Activated naive CD8-positive, alpha-beta T cell treated with anti-CD3 and anti-CD28 coated beads, Interleukin-2, amount 50 U/mL, for 24 hours (primary cell): Measurements from ENCODE around the gene PRSS38.

ENCODE experiments used
- ATAC-seq: fragments of 150-1000 bp; cut with Tn5 transposase; one replicate; pipeline ENCODE4 v1.10.0; 2021
- DNase-seq: peaks from one replicate; pipeline ENCODE4 v3.0.0; 2021
- H3K27ac Mint-ChIP-seq: one replicate; pipeline ENCODE4 v1.8.0; 2021; ENCODE audit warnings: mild to moderate bottlenecking, mixed read lengths
- H3K27me3 Mint-ChIP-seq: one replicate; pipeline ENCODE4 v1.8.0; 2021; ENCODE audit warnings: mixed read lengths
- H3K36me3 Mint-ChIP-seq: one replicate; pipeline ENCODE4 v1.8.0; 2021; ENCODE audit warnings: low read depth, mixed read lengths
- H3K4me1 Mint-ChIP-seq: one replicate; pipeline ENCODE4 v1.8.0; 2021; ENCODE audit warnings: mixed read lengths
- H3K4me3 Mint-ChIP-seq: one replicate; pipeline ENCODE4 v1.8.0; 2021; ENCODE audit warnings: mild to moderate bottlenecking, moderate library complexity, mixed read lengths
- H3K9me3 Mint-ChIP-seq: one replicate; pipeline ENCODE4 v1.8.0; 2021; ENCODE audit warnings: mixed read lengths

The PRSS38 gene

GRCh38 chr1:227786673-227787512, 28.6 kb upstream of the PRSS38 start:
- no peaks in the 10 kb centered on the region for H3K9me3 Mint-ChIP-seq
- peak overlapping the region; percentile 70 for H3K4me3 Mint-ChIP-seq
- no peak overlapping the region for H3K27ac Mint-ChIP-seq
- peaks cover 3% of the 10 kb centered on the region for H3K27me3 Mint-ChIP-seq
- no peak for ATAC-seq
- peaks cover 3% of the 10 kb centered on the region for H3K36me3 Mint-ChIP-seq
- DNase-seq, result no peak
- H3K4me1 Mint-ChIP-seq, result peaks cover 18% of the 10 kb centered on the region

GRCh38 chr1:227787513-227788270, 27.8 kb upstream of the PRSS38 start:
- Mint-ChIP-seq H3K4me3 (peak overlapping the region; percentile 70), H3K27ac (no peak overlapping the region), H3K4me1 (peaks cover 18% of the 10 kb centered on the region), H3K27me3 (peaks cover 3% of the 10 kb centered on the region), H3K9me3 (no peaks in the 10 kb centered on the region), H3K36me3 (no peaks in the 10 kb centered on the region)
- peak; percentile 90 for DNase-seq
- peak; percentile 94 for ATAC-seq

GRCh38 chr1:227788271-227789083, 27.0 kb upstream of the PRSS38 start:
- H3K27me3 Mint-ChIP-seq, result peaks cover 3% of the 10 kb centered on the region
- no peak overlapping the region for H3K27ac Mint-ChIP-seq
- DNase-seq, result peak; percentile 67

GRCh38 chr1:227789084-227790033, 26.1 kb upstream of the PRSS38 start:
- Mint-ChIP-seq H3K4me3 (peak overlapping the region; percentile 70), H3K9me3 (no peaks in the 10 kb centered on the region), H3K27me3 (peaks cover 3% of the 10 kb centered on the region), H3K4me1 (peaks cover 18% of the 10 kb centered on the region), H3K27ac (no peak overlapping the region), H3K36me3 (no peaks in the 10 kb centered on the region)
- DNase-seq (no peak), ATAC-seq (no peak)

More at GRCh38 chr1:227788271-227789083, 27.0 kb upstream of the PRSS38 start:
- Mint-ChIP-seq H3K4me3 (peak overlapping the region; percentile 70), H3K9me3 (no peaks in the 10 kb centered on the region), H3K36me3 (no peaks in the 10 kb centered on the region), H3K4me1 (peaks cover 18% of the 10 kb centered on the region)
- peak; percentile 57 for ATAC-seq

- ATAC-seq (no peak), DNase-seq (no peak)
- Mint-ChIP-seq H3K27me3 (peaks cover 3% of the 10 kb centered on the region), H3K4me3 (no peak overlapping the region), H3K9me3 (no peaks in the 10 kb centered on the region), H3K27ac (no peak overlapping the region), H3K4me1 (peaks cover 18% of the 10 kb centered on the region), H3K36me3 (no peaks in the 10 kb centered on the region)
Observed at GRCh38 chr1:227790034-227790400, 25.5 kb upstream of the PRSS38 start.

GRCh38 chr1:227790868-227791267, 24.6 kb upstream of the PRSS38 start:
- Mint-ChIP-seq H3K27ac (no peak overlapping the region), H3K4me1 (peaks cover 15% of the 10 kb centered on the region), H3K9me3 (no peaks in the 10 kb centered on the region), H3K27me3 (peaks cover 3% of the 10 kb centered on the region), H3K4me3 (no peak overlapping the region), H3K36me3 (no peaks in the 10 kb centered on the region)
- DNase-seq (no peak), ATAC-seq (no peak)

GRCh38 chr1:227791425-227792143, 23.9 kb upstream of the PRSS38 start:
- DNase-seq (no peak), ATAC-seq (no peak)
- Mint-ChIP-seq H3K9me3 (no peaks in the 10 kb centered on the region), H3K27ac (no peak overlapping the region), H3K27me3 (peaks cover 3% of the 10 kb centered on the region), H3K36me3 (no peaks in the 10 kb centered on the region), H3K4me1 (peaks cover 9% of the 10 kb centered on the region), H3K4me3 (no peak overlapping the region)

- ATAC-seq, result no peak
- H3K27ac Mint-ChIP-seq, result no peak overlapping the region
- no peak overlapping the region for H3K4me3 Mint-ChIP-seq
- no peaks in the 10 kb centered on the region for H3K9me3 Mint-ChIP-seq
- peaks cover 3% of the 10 kb centered on the region for H3K4me1 Mint-ChIP-seq
- H3K27me3 Mint-ChIP-seq, result no peaks in the 10 kb centered on the region
- no peak for DNase-seq
- H3K36me3 Mint-ChIP-seq, result no peaks in the 10 kb centered on the region
Observed at GRCh38 chr1:227792216-227793078, 23.0 kb upstream of the PRSS38 start.

- Mint-ChIP-seq H3K9me3 (no peaks in the 10 kb centered on the region), H3K27ac (no peak overlapping the region), H3K4me1 (peaks cover 2% of the 10 kb centered on the region), H3K27me3 (no peaks in the 10 kb centered on the region), H3K4me3 (no peak overlapping the region), H3K36me3 (no peaks in the 10 kb centered on the region)
- DNase-seq (no peak), ATAC-seq (no peak)
Observed at GRCh38 chr1:227793079-227793947, 22.2 kb upstream of the PRSS38 start.

- Mint-ChIP-seq H3K4me3 (no peak overlapping the region), H3K36me3 (no peaks in the 10 kb centered on the region), H3K27me3 (no peaks in the 10 kb centered on the region), H3K4me1 (no peaks in the 10 kb centered on the region), H3K27ac (no peak overlapping the region), H3K9me3 (no peaks in the 10 kb centered on the region)
- no peak for ATAC-seq
- DNase-seq, result no peak
Observed at GRCh38 chr1:227793948-227794816, 21.3 kb upstream of the PRSS38 start.

- H3K9me3 Mint-ChIP-seq, result no peaks in the 10 kb centered on the region
- H3K36me3 Mint-ChIP-seq, result no peaks in the 10 kb centered on the region
- H3K4me3 Mint-ChIP-seq, result no peak overlapping the region
- DNase-seq (no peak), ATAC-seq (peak; percentile 6)
- no peak overlapping the region for H3K27ac Mint-ChIP-seq
- H3K27me3 Mint-ChIP-seq, result no peaks in the 10 kb centered on the region
- no peaks in the 10 kb centered on the region for H3K4me1 Mint-ChIP-seq
Observed at GRCh38 chr1:227794817-227795192, 20.7 kb upstream of the PRSS38 start.
